ENCODE results near the gene GZMM.

The GZMM gene

GRCh38 chr19:535017-535835, 8.6 kb upstream of the GZMM start:
- DNase-seq, result no peak

DNA sequence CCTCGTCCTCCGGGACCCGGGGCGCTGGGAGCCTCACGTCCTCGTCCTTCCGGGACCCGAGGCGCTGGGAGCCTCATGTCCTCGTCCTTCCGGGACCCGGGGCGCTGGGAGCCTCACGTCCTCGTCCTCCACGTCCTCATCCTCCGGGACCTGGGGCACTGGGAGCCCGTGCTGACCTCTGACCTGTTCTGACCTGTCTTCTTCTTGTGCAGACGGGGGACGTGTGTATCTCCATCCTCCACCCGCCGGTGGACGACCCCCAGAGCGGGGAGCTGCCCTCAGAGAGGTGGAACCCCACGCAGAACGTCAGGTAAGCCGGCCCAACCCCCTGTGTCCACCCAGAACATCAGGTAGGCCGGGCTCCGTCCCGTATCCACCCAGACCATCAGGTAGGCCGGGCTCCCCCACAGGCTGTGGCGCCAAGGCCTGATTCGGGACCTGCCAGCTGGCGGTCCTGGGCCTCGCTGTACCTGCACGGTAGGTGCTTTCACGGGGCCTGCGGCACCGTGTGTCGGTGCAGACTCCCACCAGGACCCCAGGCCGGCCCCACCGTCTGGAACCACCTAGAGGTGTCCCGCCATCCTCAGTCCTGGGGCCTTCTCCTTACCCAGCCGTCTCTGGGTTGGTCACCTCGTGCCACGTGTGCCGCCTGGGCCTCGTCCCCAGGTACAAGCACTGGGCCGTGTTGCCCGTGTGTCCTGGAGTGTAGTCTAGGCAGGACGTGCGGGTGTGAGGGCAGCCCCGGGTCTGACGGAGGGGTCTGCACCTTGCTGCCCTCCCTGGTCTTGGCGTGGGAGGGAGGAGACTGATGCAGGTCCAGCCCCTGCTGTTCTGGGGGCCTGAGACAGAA, 7.6 kb upstream of the GZMM start:
- no peak for DNase-seq

DNA sequence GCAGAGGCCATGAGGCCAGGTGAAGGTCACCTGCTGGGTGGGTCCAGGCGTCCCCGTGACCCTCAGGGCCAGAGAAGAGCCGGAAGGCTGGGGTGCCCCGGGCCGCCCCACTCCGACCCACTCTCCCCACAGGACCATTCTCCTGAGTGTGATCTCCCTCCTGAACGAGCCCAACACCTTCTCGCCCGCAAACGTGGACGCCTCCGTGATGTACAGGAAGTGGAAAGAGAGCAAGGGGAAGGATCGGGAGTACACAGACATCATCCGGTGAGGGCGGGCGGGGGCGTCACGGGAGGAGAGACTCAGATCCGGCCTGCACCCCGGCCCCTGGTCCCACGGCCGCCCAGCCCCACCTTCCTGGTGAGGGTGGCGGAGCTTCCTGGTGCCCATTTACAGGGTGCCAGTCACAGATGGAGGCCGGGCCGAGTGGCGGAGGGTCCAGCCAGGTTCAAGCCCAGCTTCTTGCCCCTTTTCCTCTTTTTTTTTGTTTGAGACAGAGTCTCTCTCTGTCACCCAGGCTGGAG, 6.9 kb upstream of the GZMM start:
- no peak for DNase-seq

DNA sequence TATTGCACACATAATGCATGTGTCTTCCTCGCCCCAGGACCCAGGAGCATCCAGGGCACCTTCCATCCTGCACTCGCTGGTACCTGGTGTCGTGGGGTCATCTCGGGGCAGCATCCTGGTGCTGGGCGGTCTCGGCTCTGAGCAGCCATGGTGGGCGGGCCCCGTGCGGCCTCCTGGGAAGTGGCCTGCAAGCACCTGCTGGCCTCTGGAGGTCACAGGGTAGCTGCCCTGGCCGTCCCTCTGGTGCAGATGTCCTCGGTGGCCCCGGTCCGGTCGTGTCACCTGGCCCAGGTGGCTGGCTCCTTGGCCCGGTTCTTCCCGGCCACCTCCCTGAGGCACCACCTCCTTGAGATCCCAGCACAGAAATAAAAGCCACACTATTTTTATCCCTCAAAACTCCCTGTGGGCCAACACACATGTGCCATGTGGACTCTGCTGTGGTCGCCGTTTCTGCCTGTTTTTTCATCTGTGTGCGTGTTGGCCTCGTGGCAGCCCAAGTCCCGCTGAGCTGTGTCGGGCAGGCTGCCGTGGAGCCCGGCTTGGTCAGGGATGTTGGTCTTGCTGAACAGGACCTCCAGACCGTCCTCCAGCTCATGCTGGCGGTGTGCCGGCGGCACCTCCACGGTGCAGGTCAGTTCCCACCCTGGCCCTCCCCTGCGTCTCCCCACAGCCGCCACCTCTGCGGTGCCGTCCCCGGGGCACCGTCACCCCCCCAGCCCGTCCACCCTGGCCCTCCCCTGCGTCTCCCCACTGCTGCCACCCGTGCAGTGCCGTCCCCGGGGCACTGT, 5.0 kb upstream of the GZMM start:
- no peak for DNase-seq

DNA sequence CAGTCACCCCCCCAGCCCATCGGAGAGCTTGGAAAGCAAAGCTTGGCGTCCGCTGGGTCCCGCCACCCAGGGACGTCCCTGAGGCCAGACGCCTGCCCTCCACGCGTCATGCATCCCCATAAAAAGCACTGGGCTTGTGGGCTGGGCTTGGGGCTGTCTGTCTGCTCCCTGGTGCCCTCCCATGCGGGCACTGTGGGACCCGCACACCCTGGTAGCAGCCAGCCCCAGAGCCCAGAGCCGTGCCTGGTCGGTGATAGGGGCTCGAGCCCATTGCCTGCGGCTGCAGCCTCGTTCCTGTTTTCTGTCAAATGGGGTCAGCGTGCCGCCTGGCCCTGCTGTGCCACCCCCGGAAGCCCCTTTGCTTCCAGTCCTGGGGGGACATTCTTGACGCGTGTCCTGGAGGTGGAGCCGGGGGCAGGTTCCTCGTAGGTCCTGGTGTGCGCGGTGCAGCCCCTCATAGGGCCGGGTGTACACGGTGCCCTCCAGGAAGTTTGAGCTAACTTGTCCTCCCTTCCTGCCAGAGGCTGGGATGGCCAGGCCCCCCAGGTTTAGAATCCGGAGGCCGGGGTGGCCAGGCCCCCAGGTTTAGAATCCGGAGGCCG, 4.3 kb upstream of the GZMM start:
- no peak for DNase-seq

- DNase-seq, result no peak
Measured at GRCh38 chr19:540867-541637, 2.8 kb upstream of the GZMM start.

GRCh38 chr19:541699-542098, 2.2 kb upstream of the GZMM start:
- no peak for DNase-seq

GRCh38 chr19:542173-542866, 1.5 kb upstream of the GZMM start:
- no peak for DNase-seq

DNA sequence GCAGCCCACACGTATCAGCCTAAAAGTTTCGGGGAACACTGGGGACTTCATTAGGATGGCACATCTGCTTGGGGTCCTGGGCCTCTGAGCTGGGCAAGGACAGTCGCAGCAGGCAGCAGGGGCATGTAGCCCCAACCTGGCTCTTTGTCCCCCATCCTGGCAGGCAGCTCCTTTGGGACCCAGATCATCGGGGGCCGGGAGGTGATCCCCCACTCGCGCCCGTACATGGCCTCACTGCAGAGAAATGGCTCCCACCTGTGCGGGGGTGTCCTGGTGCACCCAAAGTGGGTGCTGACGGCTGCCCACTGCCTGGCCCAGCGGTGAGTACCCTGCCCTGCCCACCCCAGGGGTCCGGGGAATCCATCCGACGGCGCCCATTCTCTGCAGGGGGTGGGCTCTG, 3.3 kb downstream of the GZMM start:
- DNase-seq, result no peak

DNA sequence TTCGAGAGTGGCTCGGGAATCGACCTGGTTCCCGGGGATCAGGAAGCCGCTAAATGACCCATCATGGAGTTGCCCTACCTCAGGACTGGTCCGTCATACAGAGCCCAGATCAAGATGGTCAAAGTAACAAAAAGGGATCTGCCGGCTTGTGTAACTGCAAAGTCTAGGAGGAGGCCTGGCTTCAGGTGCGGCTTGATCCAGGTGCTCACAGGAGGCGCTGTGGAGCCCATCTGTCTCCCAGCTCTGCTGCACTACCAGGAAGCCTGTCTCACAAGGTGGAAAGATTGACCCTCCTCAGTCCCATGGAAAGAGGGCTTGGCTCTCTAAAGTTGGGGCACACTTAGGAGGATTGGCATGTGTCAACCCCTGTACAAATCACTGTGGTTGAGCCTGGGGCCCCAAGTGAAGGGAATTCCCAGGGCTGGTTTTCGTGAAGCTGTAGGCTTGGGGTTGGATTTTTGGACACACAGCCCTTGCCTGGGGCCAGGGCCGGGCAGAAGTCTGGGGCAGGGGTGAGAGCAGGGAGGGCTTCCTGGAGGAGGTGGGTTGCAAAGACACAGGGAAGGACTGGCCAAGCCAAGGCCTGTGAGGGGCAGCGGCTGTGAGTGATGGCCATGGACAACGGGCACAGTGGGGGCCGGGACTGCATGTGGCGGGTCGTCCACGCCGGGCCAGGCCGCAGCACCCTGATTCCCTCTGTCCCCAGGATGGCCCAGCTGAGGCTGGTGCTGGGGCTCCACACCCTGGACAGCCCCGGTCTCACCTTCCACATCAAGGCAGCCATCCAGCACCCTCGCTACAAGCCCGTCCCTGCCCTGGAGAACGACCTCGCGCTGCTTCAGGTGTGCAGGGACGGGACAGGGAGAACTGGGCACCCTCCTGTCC, 4.2 kb downstream of the GZMM start:
- no peak for DNase-seq

DNA sequence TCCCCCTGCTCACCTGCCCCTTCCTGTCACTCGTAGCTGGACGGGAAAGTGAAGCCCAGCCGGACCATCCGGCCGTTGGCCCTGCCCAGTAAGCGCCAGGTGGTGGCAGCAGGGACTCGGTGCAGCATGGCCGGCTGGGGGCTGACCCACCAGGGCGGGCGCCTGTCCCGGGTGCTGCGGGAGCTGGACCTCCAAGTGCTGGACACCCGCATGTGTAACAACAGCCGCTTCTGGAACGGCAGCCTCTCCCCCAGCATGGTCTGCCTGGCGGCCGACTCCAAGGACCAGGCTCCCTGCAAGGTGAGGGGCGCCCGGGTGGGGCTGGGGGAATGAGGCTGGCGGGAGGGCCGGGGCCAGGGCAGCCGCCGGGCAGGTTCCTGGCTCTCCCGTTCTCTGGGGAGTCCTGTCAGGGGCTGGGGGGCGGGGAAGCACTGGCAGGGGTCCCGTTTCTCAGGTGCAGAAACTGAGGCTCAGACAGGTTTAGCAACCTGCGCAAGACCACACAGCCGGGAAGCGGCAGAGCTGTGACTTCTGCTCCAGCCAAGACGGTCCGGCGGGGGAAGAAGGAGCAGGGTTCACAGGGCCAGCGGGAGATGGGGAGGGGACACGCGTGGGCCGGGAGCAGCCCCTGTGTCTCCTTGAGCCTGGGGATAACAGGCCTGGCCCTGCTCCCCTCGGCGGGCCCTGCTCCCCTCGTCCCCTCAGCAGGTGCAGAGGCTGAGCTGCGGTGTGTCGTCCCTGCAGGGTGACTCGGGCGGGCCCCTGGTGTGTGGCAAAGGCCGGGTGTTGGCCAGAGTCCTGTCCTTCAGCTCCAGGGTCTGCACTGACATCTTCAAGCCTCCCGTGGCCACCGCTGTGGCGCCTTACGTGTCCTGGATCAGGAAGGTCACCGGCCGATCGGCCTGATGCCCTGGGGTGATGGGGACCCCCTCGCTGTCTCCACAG, 5.3 kb downstream of the GZMM start:
- DNase-seq, result no peak

- DNase-seq, result no peak
Measured at GRCh38 chr19:554817-555216, 11.0 kb downstream of the GZMM start.

GRCh38 chr19:555474-555808, 11.6 kb downstream of the GZMM start:
- no peak for DNase-seq

- no peak for DNase-seq
Measured at GRCh38 chr19:556611-557382, 12.9 kb downstream of the GZMM start.

DNA sequence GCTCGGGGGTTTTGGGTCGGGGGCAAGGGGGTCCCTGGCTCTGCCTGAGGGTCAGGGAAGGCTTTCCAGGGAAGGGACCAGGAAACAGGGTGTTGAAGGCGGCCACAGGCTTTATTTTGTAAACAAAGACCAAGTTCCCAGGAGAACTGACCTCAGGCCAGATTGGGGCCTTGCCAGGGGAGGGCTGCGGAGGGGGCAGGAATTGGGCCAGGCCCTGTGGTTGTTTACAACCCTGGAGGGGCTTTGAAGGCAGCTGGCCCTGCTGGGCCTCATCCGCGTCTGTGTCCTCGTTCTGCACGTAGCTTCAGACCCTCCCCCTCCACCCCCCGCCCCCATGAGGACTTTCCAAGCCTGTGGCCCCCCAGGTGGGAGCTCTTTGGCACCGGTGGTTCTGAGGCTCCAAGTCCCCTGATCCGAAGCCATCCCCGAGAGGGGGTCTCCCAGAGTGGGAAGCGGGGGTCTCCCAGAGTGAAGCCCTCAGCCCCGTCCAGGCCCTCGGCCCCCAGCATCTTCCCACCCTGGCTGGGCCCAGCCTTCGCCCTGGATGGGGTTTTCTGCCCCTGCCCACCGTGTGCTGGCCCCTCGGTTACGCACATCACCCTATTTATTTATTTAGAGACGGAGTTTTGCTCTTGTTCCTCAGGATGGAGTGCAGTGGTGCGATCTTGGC, 15.1 kb downstream of the GZMM start:
- DNase-seq, result no peak

DNA sequence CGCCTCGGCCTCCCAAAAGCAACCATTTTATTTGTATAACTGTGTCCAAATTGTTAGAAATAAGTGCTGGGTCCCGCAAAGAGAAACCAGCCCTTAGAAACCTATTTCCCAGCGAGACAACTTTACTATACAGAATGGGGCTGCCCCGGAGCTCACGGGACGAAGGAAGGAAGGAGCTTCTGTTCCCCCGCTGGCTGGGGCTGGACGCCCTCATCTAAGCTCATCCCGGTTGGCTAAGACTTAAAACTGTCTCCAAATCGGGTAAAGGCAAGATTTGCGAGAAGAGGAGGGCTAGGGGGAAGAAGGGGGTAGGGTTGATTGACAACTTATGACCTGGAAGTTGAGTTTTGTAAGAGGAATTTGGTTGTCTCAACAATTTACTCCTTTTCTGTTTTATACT, 16.3 kb downstream of the GZMM start:
- no peak for DNase-seq

GRCh38 chr19:566403-566802, 22.6 kb downstream of the GZMM start:
- no peak for DNase-seq

- no peak for DNase-seq
Measured at GRCh38 chr19:566844-567243, 23.0 kb downstream of the GZMM start.

All from NCI-H510A (cell line).